IPS DF 6.9 (cell line): ENCODE results near the gene FASLG.
"Not testable (repeated sequence)": the region's sequence is repeated elsewhere in the genome, so short reads cannot be mapped to it uniquely, and the experiment has no call there.

Source experiments
- DNase-seq: peaks from one replicate; pipeline ENCODE4 v3.0.0-alpha.2; 2013; ENCODE audit warnings: low read depth, low spot score
- H3K27ac ChIP-seq: one replicate; pipeline ENCODE4 v1.5.1; 2013; ENCODE audit warnings: low read length, control low read depth
- H3K27me3 ChIP-seq: 2 replicates; pipeline ENCODE4 v1.6.1; 2013; ENCODE audit warnings: mild to moderate bottlenecking, low read length; ENCODE audit not compliant: control insufficient read depth, insufficient read depth
- H3K36me3 ChIP-seq: 2 replicates; pipeline ENCODE4 v1.6.1; 2013; ENCODE audit warnings: low read length; ENCODE audit not compliant: control insufficient read depth, insufficient read depth
- H3K4me1 ChIP-seq: 2 replicates; pipeline ENCODE4 v1.6.1; 2013; ENCODE audit warnings: low read length; ENCODE audit not compliant: control insufficient read depth, insufficient read depth
- H3K4me3 ChIP-seq: 2 replicates; pipeline ENCODE4 v1.5.1; 2013; ENCODE audit warnings: mild to moderate bottlenecking, low read length
- H3K9me3 ChIP-seq: 2 replicates; pipeline ENCODE4 v1.6.1; 2013; ENCODE audit warnings: low read length, inconsistent platforms; ENCODE audit not compliant: control insufficient read depth, insufficient read depth
- WGBS: extraction: QIAGEN DNeasy Blood & Tissue Kit; methylation state at CpG from one replicate; pipeline ENCODE4 v1.1.7; 2013; ENCODE audit warnings: mixed read lengths, missing lambda C conversion rate; ENCODE audit not compliant: insufficient read length, insufficient coverage; 5-methylcytosine and 5-hydroxymethylcytosine counted together

The FASLG gene, protein sequence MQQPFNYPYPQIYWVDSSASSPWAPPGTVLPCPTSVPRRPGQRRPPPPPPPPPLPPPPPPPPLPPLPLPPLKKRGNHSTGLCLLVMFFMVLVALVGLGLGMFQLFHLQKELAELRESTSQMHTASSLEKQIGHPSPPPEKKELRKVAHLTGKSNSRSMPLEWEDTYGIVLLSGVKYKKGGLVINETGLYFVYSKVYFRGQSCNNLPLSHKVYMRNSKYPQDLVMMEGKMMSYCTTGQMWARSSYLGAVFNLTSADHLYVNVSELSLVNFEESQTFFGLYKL

GRCh38 chr1:172658871-172659453, at the start of gene FASLG:
TSS of gene FASLG (plus strand) at chr1:172659103. CDS start at chr1:172659202, 99 bp downstream.
- H3K27ac ChIP-seq: no peak within 1 kb of the TSS
- H3K9me3 ChIP-seq: no peaks in the 10 kb centered on the region
- H3K4me1 ChIP-seq: no peaks in the 10 kb centered on the region
- no peaks in the 10 kb centered on the region for H3K27me3 ChIP-seq
- no CpG with 5 or more reads among the region's 11 CpGs for WGBS
- DNase-seq: no peak
- H3K36me3 ChIP-seq: no peaks in the 10 kb centered on the region
- H3K4me3 ChIP-seq: no peak within 1 kb of the TSS

DNA sequence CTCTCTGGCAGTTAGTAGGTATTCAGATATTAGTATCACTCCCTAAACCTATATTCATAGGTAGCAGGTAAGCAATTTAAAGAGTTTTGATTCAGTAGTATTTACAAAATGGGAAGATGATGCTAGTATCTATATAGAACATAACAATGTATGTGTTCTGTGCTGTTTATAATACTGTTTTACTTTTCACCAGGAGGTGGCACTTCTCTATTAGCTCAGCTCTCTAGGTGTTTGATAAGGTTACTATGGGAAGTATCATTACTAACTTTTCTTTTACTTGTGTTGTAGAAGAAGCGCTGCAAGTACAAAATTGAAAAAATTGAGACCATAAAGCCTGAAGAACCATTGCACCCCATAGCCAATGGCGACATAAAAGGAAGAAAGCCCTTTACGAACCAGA, 49.4 kb upstream of the FASLG start:
- no CpG with 5 or more reads among the region's 3 CpGs for WGBS
- H3K9me3 ChIP-seq: no peaks in the 10 kb centered on the region
- no peaks in the 10 kb centered on the region for H3K27me3 ChIP-seq
- peaks cover 2% of the 10 kb centered on the region; the same call in 1 of the 2 replicates for H3K36me3 ChIP-seq
- DNase-seq: no peak
- H3K4me3 ChIP-seq: no peak overlapping the region
- H3K4me1 ChIP-seq: no peaks in the 10 kb centered on the region
- no peak overlapping the region for H3K27ac ChIP-seq

DNA sequence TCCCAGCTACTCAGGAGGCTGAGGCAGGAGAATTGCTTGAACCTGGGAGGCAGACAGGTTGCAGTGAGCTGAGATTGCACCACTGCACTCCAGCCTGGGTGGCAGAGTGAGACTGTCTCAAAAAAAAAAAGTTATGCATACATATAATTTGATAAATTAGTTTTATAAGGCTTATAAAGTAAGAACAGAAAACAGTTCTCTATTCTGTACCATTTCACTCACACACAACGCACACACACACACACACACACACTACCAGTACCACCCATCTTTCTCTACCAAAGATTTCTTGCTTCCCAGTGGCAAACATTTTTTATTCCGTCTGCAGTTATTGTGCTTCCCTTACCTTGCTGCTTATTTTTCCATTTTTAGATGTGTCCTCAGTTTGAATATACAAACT, 46.4 kb upstream of the FASLG start:
- Histone ChIP-seq H3K27me3 (no peaks in the 10 kb centered on the region), H3K36me3 (peaks cover 2% of the 10 kb centered on the region; the same call in 1 of the 2 replicates), H3K4me1 (no peaks in the 10 kb centered on the region), H3K9me3 (no peaks in the 10 kb centered on the region), H3K4me3 (no peak overlapping the region), H3K27ac (no peak overlapping the region)
- WGBS: no CpG with 5 or more reads among the region's 2 CpGs
- no peak for DNase-seq

DNA sequence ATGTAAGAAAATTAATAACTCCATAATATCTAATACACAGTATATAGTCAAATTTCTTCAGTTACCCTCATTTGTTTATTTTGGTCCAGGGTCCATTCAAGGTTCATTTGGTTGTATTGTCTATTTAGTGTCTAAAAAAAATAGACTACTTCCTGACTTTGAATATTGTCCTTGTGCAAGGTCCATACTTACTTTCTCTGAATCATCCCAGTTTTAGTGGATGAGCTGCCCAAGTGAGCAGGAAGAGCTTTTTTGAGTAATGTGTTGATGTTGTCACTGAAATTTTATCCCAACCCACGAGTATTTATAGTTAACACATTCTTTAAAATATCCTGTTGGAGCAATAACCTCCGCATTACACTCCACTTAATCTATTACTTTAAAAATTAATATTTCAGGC, 45.6 kb upstream of the FASLG start:
- DNase-seq: no peak
- H3K36me3 ChIP-seq: peaks cover 2% of the 10 kb centered on the region; the same call in 1 of the 2 replicates

GRCh38 chr1:172616195-172616594, 42.7 kb upstream of the FASLG start:
- no peak overlapping the region for H3K4me3 ChIP-seq
- WGBS: no CpG with 5 or more reads among the region's 1 CpG
- no peaks in the 10 kb centered on the region for H3K27me3 ChIP-seq
- H3K36me3 ChIP-seq: no peaks in the 10 kb centered on the region
- H3K27ac ChIP-seq: no peak overlapping the region
- H3K9me3 ChIP-seq: no peaks in the 10 kb centered on the region; the same call in 1 of the 2 replicates
- no peak for DNase-seq
- no peaks in the 10 kb centered on the region for H3K4me1 ChIP-seq

More for the DNA sequence above, 45.6 kb upstream of the FASLG start:
- Histone ChIP-seq H3K4me3 (no peak overlapping the region), H3K27me3 (no peaks in the 10 kb centered on the region), H3K27ac (no peak overlapping the region), H3K4me1 (no peaks in the 10 kb centered on the region), H3K9me3 (no peaks in the 10 kb centered on the region)
- WGBS: 100% methylated on average over 1 of the region's 2 CpGs

GRCh38 chr1:172616636-172617035, 42.3 kb upstream of the FASLG start:
- H3K9me3 ChIP-seq: no peaks in the 10 kb centered on the region; the same call in 1 of the 2 replicates
- WGBS: no CpG with 5 or more reads among the region's 3 CpGs

DNA sequence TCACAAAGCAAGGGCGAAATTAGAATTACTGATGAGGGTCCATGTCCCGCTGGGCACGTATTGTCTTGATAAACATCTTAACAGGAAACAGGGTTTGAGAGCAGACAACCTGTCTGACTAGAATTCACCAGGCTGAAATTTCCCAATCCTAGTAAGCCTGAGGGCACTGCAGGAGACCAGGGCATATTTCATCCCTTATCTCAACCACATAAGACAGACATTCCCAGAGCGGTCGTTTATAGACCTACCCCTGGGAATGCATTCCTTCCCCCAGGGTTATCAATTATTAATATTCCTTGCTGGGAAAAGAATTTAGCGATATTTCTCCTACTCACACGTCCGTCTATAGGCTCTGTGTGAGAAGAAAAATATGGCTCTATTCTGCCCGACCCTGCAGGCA, 38.3 kb upstream of the FASLG start:
- H3K4me1 ChIP-seq, DNase-seq, H3K36me3 ChIP-seq, H3K4me3 ChIP-seq, H3K27me3 ChIP-seq, H3K27ac ChIP-seq, H3K9me3 ChIP-seq: not testable (repeated sequence)
- WGBS: no CpG with 5 or more reads among the region's 9 CpGs

More at GRCh38 chr1:172616636-172617035, 42.3 kb upstream of the FASLG start:
- no peak overlapping the region for H3K27ac ChIP-seq
- no peaks in the 10 kb centered on the region for H3K27me3 ChIP-seq
- no peak overlapping the region for H3K4me3 ChIP-seq
- DNase-seq: no peak
- H3K4me1 ChIP-seq: no peaks in the 10 kb centered on the region
- no peaks in the 10 kb centered on the region for H3K36me3 ChIP-seq

GRCh38 chr1:172622541-172622940, 36.4 kb upstream of the FASLG start:
- no peak overlapping the region for H3K4me3 ChIP-seq
- no peak overlapping the region for H3K27ac ChIP-seq
- no peaks in the 10 kb centered on the region for H3K27me3 ChIP-seq
- H3K9me3 ChIP-seq: no peaks in the 10 kb centered on the region; the same call in 1 of the 2 replicates
- H3K36me3 ChIP-seq: no peaks in the 10 kb centered on the region
- WGBS: no CpG with 5 or more reads among the region's 3 CpGs
- H3K4me1 ChIP-seq: no peaks in the 10 kb centered on the region
- DNase-seq: no peak

GRCh38 chr1:172623748-172624147, 35.2 kb upstream of the FASLG start:
- Histone ChIP-seq H3K4me3 (no peak overlapping the region), H3K9me3 (no peaks in the 10 kb centered on the region; the same call in 1 of the 2 replicates), H3K4me1 (no peaks in the 10 kb centered on the region), H3K36me3 (no peaks in the 10 kb centered on the region), H3K27me3 (no peaks in the 10 kb centered on the region), H3K27ac (no peak overlapping the region)
- WGBS: no CpG with 5 or more reads among the region's 3 CpGs
- DNase-seq: no peak

DNA sequence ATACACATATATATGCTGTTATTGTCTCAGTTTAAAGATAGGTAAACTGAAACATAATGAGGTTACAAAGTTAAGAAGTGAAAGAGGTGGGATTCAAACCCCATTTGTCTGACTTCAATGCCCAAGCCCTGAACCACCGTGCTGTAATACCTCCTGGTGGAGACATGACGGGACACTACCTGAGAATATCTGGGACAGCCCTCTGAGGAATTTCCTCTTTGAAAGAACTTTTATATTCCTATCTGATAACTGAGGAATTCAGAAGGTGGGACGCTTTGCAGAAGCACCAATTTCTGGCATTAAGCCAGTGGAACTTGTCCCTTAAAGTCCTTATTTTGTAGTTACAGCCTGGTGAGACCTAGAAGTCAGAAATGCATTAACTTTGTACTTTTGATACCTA, 32.1 kb upstream of the FASLG start:
- Histone ChIP-seq H3K27ac (no peak overlapping the region), H3K36me3 (no peaks in the 10 kb centered on the region), H3K4me1 (no peaks in the 10 kb centered on the region), H3K4me3 (no peak overlapping the region), H3K9me3 (no peaks in the 10 kb centered on the region), H3K27me3 (no peaks in the 10 kb centered on the region)
- DNase-seq: no peak
- WGBS: no CpG with 5 or more reads among the region's 3 CpGs

DNA sequence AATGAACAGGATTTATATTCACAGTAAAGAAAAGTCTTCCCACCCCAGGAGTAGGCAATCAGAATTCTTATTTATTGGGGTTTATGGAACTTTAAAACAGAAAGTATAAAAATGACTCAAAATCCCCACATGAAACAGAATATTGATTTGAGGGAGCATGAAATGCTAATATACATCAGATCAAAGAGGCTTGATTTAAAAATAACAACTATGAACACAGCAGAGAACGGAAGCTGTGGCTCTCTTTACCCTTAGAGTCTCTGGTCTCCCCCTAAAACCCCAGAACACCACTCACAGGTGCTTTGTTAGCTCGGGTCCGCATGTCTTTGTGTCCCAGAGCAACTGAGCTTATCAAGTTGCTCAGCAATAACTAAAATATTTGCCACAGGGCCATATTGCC, 31.2 kb upstream of the FASLG start:
- no peaks in the 10 kb centered on the region for H3K9me3 ChIP-seq
- H3K27ac ChIP-seq: no peak overlapping the region
- no peak overlapping the region for H3K4me3 ChIP-seq
- WGBS: no CpG with 5 or more reads among the region's 3 CpGs
- no peaks in the 10 kb centered on the region for H3K4me1 ChIP-seq
- DNase-seq: no peak
- H3K36me3 ChIP-seq: no peaks in the 10 kb centered on the region
- no peaks in the 10 kb centered on the region for H3K27me3 ChIP-seq
